ENCODE measurements around the gene BLTP2. TPM values are rescaled to one million over a fixed set of nuclear protein-coding genes. Genes with fewer than 3 reads are reported as not detected.
A peak's percentile ranks its signal among the peaks of the same experiment; 100 is the strongest.

BLTP2 gene
- total RNA-seq, 1 experiment from 2014 or later, result 140 TPM

DNA sequence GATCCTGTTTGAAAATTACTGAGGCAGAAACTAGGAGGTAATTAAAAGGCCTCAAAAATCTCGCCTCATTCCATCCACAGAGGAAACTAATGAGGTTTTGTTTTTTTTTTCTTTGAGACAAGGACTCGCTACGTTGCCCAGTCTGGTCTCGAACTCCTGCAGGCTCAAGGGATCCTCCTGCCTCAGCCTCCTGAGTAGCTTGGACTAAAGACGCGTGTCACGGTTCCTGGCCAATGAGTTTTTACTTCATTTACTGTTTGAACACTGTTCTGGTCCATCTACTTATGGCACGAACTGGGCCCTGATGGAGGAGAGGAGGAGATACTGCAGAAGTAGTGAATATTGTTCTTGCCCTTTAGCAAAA is 600 bp upstream of the BLTP2 start:
- H3K4me3 ChIP-seq (replicated peaks in 1 of 2; ENCODE audit: low read depth in 1 of 2, low read length in 2 of 2), result peak overlapping the region; percentile 61 to 77
- ChIA-PET CTCF (interaction anchor here (0.9 to 2.3 kb wide), 8 partner anchors 11 to 471 kb away, joined by 3 to 10 read pairs (median 4); partner anchors contain the start of genes PHF12, RPL23A, SDF2 and SUPT6H), RAD21 (ENCODE audit: low non-redundant PET in 1 of 2, low total read pairs in 2 of 2, uncharacterized antibody in 2 of 2, unreplicated experiment in 2 of 2) (no interaction called here), POLR2A (interaction anchor here (3.1 kb wide), 1 partner anchor 16 kb away, joined by 19 read pairs; the partner anchor contains the start of genes SDF2 and SUPT6H)
- TF ChIP-seq CBX3 (IDR thresholded peaks at IDR 0.05; ENCODE audit: low read depth) (0 out of 2 replicates have a peak, but pooled peaks have one; percentile 8), ELF1 (IDR thresholded peaks at IDR 0.05; ENCODE audit: borderline replicate concordance, low read depth) (no peak; the same call in 1 of the 2 replicates)
- peaks cover 12 to 29% of the 10 kb centered on the region in 2 experiments for H3K4me1 ChIP-seq (ENCODE audit: control insufficient read depth in 1 of 2, insufficient read depth in 2 of 2, low read length in 2 of 2)
- H2AFZ ChIP-seq (ENCODE audit: low read depth, low read length, poor library complexity, severe bottlenecking), result no peak overlapping the region
- H3K9ac ChIP-seq (ENCODE audit: low read length), result peak overlapping the region; percentile 83
- H3K79me2 ChIP-seq (ENCODE audit: insufficient read depth, low read length), result peaks cover 42% of the 10 kb centered on the region
- peaks cover 7% of the 10 kb centered on the region; the same call in 1 of the 2 replicates for H4K20me1 ChIP-seq (ENCODE audit: insufficient read depth)
- no peaks in the 10 kb centered on the region for H3K27me3 ChIP-seq (ENCODE audit: insufficient read depth, low read length)
- intact Hi-C loops (cut with micrococcal nuclease), result loop anchor here (1.0 to 10.0 kb wide), 2 partner anchors 31 to 259 kb away; partner anchors contain the start of gene DHRS13
- BruUV-seq (replicated peaks), result TSS peak; percentile 97
- DNase-seq (ENCODE audit: low read depth, low spot score) (no peak), ATAC-seq (peak; percentile 5; the same call in 1 of the 2 replicates)
- peak overlapping the region; percentile 74 for H3K27ac ChIP-seq (ENCODE audit: low read depth, low read length)
- no peaks in the 10 kb centered on the region for H3K9me3 ChIP-seq (ENCODE audit: control insufficient read depth in 1 of 2, insufficient read depth in 1 of 2, low read depth in 1 of 2, low read length in 2 of 2)
- peak overlapping the region; percentile 90 for H3K4me2 ChIP-seq (ENCODE audit: low read length)
- peaks cover 27 to 33% of the 10 kb centered on the region in 2 experiments; a peak in 3 of 4 replicates for H3K36me3 ChIP-seq (ENCODE audit: control insufficient read depth in 1 of 2, insufficient read depth in 2 of 2, low read length in 2 of 2)
- H3K9me2 ChIP-seq (ENCODE audit: insufficient read depth), result no peaks in the 10 kb centered on the region

- Histone ChIP-seq H3K9ac (ENCODE audit: low read length) (peak overlapping the region; percentile 83), H3K36me3 (ENCODE audit: control insufficient read depth in 1 of 2, insufficient read depth in 2 of 2, low read length in 2 of 2) (peaks cover 38 to 42% of the 10 kb centered on the region in 2 experiments), H3K27ac (ENCODE audit: low read depth, low read length) (peak overlapping the region; percentile 74), H2AFZ (ENCODE audit: low read depth, low read length, poor library complexity, severe bottlenecking) (no peak overlapping the region), H3K4me3 (replicated peaks in 1 of 2; ENCODE audit: low read depth in 1 of 2, low read length in 2 of 2) (peak overlapping the region; percentile 77 to 83), H3K27me3 (ENCODE audit: insufficient read depth, low read length) (no peaks in the 10 kb centered on the region), H3K4me1 (ENCODE audit: control insufficient read depth in 1 of 2, insufficient read depth in 2 of 2, low read length in 2 of 2) (peaks cover 12 to 29% of the 10 kb centered on the region in 2 experiments), H3K9me3 (ENCODE audit: control insufficient read depth in 1 of 2, insufficient read depth in 1 of 2, low read depth in 1 of 2, low read length in 2 of 2) (no peaks in the 10 kb centered on the region), H4K20me1 (ENCODE audit: insufficient read depth) (peaks cover 7% of the 10 kb centered on the region; the same call in 1 of the 2 replicates), H3K9me2 (ENCODE audit: insufficient read depth) (no peaks in the 10 kb centered on the region), H3K4me2 (ENCODE audit: low read length) (peak overlapping the region; percentile 90), H3K79me2 (ENCODE audit: insufficient read depth, low read length) (peaks cover 50% of the 10 kb centered on the region)
- BruUV-seq (replicated peaks), result no TSS peak
- TF ChIP-seq, protein P1, sequence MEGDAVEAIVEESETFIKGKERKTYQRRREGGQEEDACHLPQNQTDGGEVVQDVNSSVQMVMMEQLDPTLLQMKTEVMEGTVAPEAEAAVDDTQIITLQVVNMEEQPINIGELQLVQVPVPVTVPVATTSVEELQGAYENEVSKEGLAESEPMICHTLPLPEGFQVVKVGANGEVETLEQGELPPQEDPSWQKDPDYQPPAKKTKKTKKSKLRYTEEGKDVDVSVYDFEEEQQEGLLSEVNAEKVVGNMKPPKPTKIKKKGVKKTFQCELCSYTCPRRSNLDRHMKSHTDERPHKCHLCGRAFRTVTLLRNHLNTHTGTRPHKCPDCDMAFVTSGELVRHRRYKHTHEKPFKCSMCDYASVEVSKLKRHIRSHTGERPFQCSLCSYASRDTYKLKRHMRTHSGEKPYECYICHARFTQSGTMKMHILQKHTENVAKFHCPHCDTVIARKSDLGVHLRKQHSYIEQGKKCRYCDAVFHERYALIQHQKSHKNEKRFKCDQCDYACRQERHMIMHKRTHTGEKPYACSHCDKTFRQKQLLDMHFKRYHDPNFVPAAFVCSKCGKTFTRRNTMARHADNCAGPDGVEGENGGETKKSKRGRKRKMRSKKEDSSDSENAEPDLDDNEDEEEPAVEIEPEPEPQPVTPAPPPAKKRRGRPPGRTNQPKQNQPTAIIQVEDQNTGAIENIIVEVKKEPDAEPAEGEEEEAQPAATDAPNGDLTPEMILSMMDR (IDR thresholded peaks at IDR 0.05 in 2 of 3, conservative IDR thresholded peaks at IDR 0.05 in 1 of 3; ENCODE audit: borderline replicate concordance in 1 of 3, insufficient read depth in 1 of 3, low read depth in 2 of 3, low read length in 2 of 3), result peak in 2 of 3 experiments; percentile 55 to 69; a peak in 4 of 6 replicates
- TF ChIP-seq SRF (IDR thresholded peaks at IDR 0.05; ENCODE audit: low read depth), result no peak
- no peak for TF ChIP-seq CBX3 (IDR thresholded peaks at IDR 0.05; ENCODE audit: low read depth)
- DNase-seq (ENCODE audit: low read depth, low spot score) (peak; percentile 31), ATAC-seq (peak; percentile 21)
- intact Hi-C loops (cut with micrococcal nuclease), result loop anchor here (10.0 kb wide), 1 partner anchor 261 kb away; the partner anchor contains the start of gene DHRS13
- ChIA-PET RAD21 (ENCODE audit: low non-redundant PET in 1 of 2, low total read pairs in 2 of 2, uncharacterized antibody in 2 of 2, unreplicated experiment in 2 of 2) (no interaction called here), CTCF (interaction anchor here (0.7 to 1.8 kb wide), 14 partner anchors 9 to 468 kb away, joined by 3 to 10 read pairs (median 3); partner anchors contain the start of genes PHF12, PROCA1, SDF2 and SUPT6H), POLR2A (interaction anchor here (1.1 to 3.1 kb wide), 4 partner anchors 17 to 81 kb away, joined by 3 to 19 read pairs (median 8); partner anchors contain the start of genes RPL23A, SDF2 and SUPT6H)
Measured at GRCh38 chr17:28643983-28644786, 773 bp downstream of the BLTP2 start.

All from HCT116 (cell line).